HUES6 (cell line): ENCODE data around the gene BCAS4.

Source experiments
- H3K27ac ChIP-seq: 2 replicates; pipeline ENCODE4 v1.7.0; 2013; ENCODE audit warnings: low read depth, mild to moderate bottlenecking, low read length, inconsistent platforms
- H3K27me3 ChIP-seq: 2 replicates; pipeline ENCODE4 v1.6.1; 2013; ENCODE audit warnings: low read length; ENCODE audit not compliant: control insufficient read depth, insufficient read depth
- H3K36me3 ChIP-seq: 2 replicates; pipeline ENCODE4 v1.6.1; 2013; ENCODE audit warnings: low read length; ENCODE audit not compliant: control insufficient read depth, insufficient read depth
- H3K4me1 ChIP-seq: 2 replicates; pipeline ENCODE4 v1.6.1; 2013; ENCODE audit warnings: low read length; ENCODE audit not compliant: control insufficient read depth, insufficient read depth
- H3K4me3 ChIP-seq: 2 replicates; pipeline ENCODE4 v1.5.1; 2013; ENCODE audit warnings: low read depth, low read length
- H3K9ac ChIP-seq: one replicate; pipeline ENCODE4 v1.6.1; 2013; ENCODE audit warnings: mild to moderate bottlenecking, low read length
- H3K9me3 ChIP-seq: 2 replicates; pipeline ENCODE4 v1.6.1; 2013; ENCODE audit warnings: low read depth, low read length; ENCODE audit not compliant: control insufficient read depth, insufficient read depth

The BCAS4 gene

GRCh38 chr20:50826121-50826520, 31.3 kb downstream of the BCAS4 start:
- Histone ChIP-seq H3K9me3 (no peaks in the 10 kb centered on the region; the same call in 1 of the 2 replicates), H3K36me3 (no peaks in the 10 kb centered on the region), H3K27ac (no peak overlapping the region)

GRCh38 chr20:50828363-50829136, 33.7 kb downstream of the BCAS4 start:
- 0 out of 2 replicates have a peak, but pooled peaks cover 9% of the 10 kb centered on the region for H3K36me3 ChIP-seq
- no peaks in the 10 kb centered on the region for H3K9me3 ChIP-seq
- no peak overlapping the region for H3K4me3 ChIP-seq
- no peak overlapping the region for H3K9ac ChIP-seq
- H3K4me1 ChIP-seq, result peaks cover 10% of the 10 kb centered on the region
- no peaks in the 10 kb centered on the region for H3K27me3 ChIP-seq
- H3K27ac ChIP-seq, result no peak overlapping the region

More at GRCh38 chr20:50826121-50826520, 31.3 kb downstream of the BCAS4 start:
- no peak overlapping the region for H3K4me3 ChIP-seq
- H3K27me3 ChIP-seq, result no peaks in the 10 kb centered on the region
- no peak overlapping the region for H3K9ac ChIP-seq
- H3K4me1 ChIP-seq, result 0 out of 2 replicates have a peak, but pooled peaks cover 3% of the 10 kb centered on the region

DNA sequence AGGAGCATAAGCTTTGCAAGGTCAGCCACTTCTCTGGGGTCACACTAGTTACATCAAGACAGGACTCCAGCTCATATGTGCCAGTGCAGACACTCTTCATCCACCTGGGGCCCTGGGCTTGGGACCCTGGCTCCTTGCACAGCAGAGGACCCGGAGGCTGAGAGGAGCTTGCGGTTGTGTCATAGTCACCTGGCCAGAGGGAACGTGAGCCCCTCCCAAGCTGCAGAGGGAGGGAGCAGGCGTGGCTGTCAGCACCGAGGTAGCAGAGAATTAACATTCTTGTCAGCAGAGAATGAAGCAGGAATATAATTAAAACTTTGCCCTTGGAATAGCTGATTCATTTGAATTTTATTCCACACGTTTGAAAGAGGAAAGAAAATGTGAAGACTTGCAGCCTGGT, 36.8 kb downstream of the BCAS4 start:
- Histone ChIP-seq H3K27ac (no peak overlapping the region), H3K9ac (no peak overlapping the region), H3K27me3 (no peaks in the 10 kb centered on the region), H3K36me3 (0 out of 2 replicates have a peak, but pooled peaks cover 15% of the 10 kb centered on the region), H3K4me3 (no peak overlapping the region), H3K4me1 (peaks cover 10% of the 10 kb centered on the region), H3K9me3 (no peaks in the 10 kb centered on the region)

- Histone ChIP-seq H3K36me3 (0 out of 2 replicates have a peak, but pooled peaks cover 15% of the 10 kb centered on the region), H3K4me1 (peaks cover 7% of the 10 kb centered on the region), H3K27ac (no peak overlapping the region)
These were observed 39.7 kb downstream of the BCAS4 start for GRCh38 chr20:50834599-50835005.

GRCh38 chr20:50837532-50838321, 42.9 kb downstream of the BCAS4 start:
- no peak overlapping the region for H3K27ac ChIP-seq
- H3K36me3 ChIP-seq, result peaks cover 13% of the 10 kb centered on the region; the same call in 1 of the 2 replicates
- H3K9ac ChIP-seq, result no peak overlapping the region
- H3K4me1 ChIP-seq, result no peaks in the 10 kb centered on the region
- H3K4me3 ChIP-seq, result no peak overlapping the region
- H3K27me3 ChIP-seq, result no peaks in the 10 kb centered on the region
- H3K9me3 ChIP-seq, result no peaks in the 10 kb centered on the region

More at GRCh38 chr20:50834599-50835005, 39.7 kb downstream of the BCAS4 start:
- Histone ChIP-seq H3K9ac (no peak overlapping the region), H3K9me3 (no peaks in the 10 kb centered on the region), H3K4me3 (no peak overlapping the region), H3K27me3 (no peaks in the 10 kb centered on the region)

- Histone ChIP-seq H3K27ac (no peak overlapping the region), H3K9me3 (no peaks in the 10 kb centered on the region), H3K36me3 (peaks cover 10% of the 10 kb centered on the region; the same call in 1 of the 2 replicates), H3K4me1 (no peaks in the 10 kb centered on the region), H3K4me3 (no peak overlapping the region), H3K9ac (no peak overlapping the region), H3K27me3 (no peaks in the 10 kb centered on the region)
These were observed 43.4 kb downstream of the BCAS4 start for GRCh38 chr20:50838322-50838625.

- Histone ChIP-seq H3K27me3 (no peaks in the 10 kb centered on the region), H3K27ac (no peak overlapping the region), H3K36me3 (peaks cover 10% of the 10 kb centered on the region; the same call in 1 of the 2 replicates), H3K9me3 (no peaks in the 10 kb centered on the region), H3K9ac (no peak overlapping the region), H3K4me1 (no peaks in the 10 kb centered on the region), H3K4me3 (no peak overlapping the region)
These were observed 44.0 kb downstream of the BCAS4 start for GRCh38 chr20:50838707-50839385.

GRCh38 chr20:50842821-50843220, 48.0 kb downstream of the BCAS4 start:
- Histone ChIP-seq H3K4me1 (no peaks in the 10 kb centered on the region; the same call in 1 of the 2 replicates), H3K4me3 (no peak overlapping the region), H3K9me3 (no peaks in the 10 kb centered on the region), H3K36me3 (peaks cover 7% of the 10 kb centered on the region; the same call in 1 of the 2 replicates), H3K27ac (no peak overlapping the region), H3K27me3 (no peaks in the 10 kb centered on the region), H3K9ac (no peak overlapping the region)

- Histone ChIP-seq H3K9ac (no peak overlapping the region), H3K4me1 (peaks cover 6% of the 10 kb centered on the region; the same call in 1 of the 2 replicates), H3K27me3 (no peaks in the 10 kb centered on the region), H3K36me3 (peaks cover 7% of the 10 kb centered on the region; the same call in 1 of the 2 replicates), H3K4me3 (no peak overlapping the region), H3K27ac (no peak overlapping the region), H3K9me3 (no peaks in the 10 kb centered on the region)
These were observed 48.7 kb downstream of the BCAS4 start for GRCh38 chr20:50843331-50844276.
